ENCODE results near the gene ADD3.

DNA sequence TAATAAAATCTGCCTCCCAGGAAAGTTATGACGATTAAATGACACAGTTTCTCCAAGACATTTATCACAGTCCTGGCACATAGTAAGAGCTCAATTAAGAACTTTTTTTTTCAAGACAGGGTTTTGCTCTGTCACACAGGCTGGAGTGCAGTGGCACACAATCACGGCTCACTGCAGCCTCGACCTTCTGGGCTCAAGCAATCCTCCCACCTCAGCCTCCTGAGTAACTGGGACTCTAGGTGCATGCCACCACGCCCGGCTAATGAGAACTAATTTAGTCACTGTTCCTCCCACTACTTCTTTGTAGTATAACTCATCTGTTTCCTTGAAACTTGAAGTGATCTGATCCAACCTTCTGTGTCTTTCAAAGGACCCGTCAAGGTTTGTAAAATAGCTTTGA, 157.5 kb downstream of the ADD3 start:
- TF ChIP-seq, protein P1, sequence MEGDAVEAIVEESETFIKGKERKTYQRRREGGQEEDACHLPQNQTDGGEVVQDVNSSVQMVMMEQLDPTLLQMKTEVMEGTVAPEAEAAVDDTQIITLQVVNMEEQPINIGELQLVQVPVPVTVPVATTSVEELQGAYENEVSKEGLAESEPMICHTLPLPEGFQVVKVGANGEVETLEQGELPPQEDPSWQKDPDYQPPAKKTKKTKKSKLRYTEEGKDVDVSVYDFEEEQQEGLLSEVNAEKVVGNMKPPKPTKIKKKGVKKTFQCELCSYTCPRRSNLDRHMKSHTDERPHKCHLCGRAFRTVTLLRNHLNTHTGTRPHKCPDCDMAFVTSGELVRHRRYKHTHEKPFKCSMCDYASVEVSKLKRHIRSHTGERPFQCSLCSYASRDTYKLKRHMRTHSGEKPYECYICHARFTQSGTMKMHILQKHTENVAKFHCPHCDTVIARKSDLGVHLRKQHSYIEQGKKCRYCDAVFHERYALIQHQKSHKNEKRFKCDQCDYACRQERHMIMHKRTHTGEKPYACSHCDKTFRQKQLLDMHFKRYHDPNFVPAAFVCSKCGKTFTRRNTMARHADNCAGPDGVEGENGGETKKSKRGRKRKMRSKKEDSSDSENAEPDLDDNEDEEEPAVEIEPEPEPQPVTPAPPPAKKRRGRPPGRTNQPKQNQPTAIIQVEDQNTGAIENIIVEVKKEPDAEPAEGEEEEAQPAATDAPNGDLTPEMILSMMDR (IDR thresholded peaks at IDR 0.05; ENCODE audit: borderline replicate concordance, extremely low read depth, low read length, poor library complexity, severe bottlenecking) = no peak
- TF ChIP-seq EZH2 (IDR thresholded peaks at IDR 0.05; ENCODE audit: borderline replicate concordance, low read depth, low read length, severe bottlenecking) = no peak

Measured in DND-41 (cell line).